T-helper 2 cell (primary cell): Measurements from ENCODE around the gene MN1.

Source experiments
- DNase-seq, 5 experiments: peaks; one replicate each; pipeline versions ENCODE4 v3.0.0 to v3.0.0-alpha.2; 2012 to 2022

Gene MN1

GRCh38 chr22:27731621-27732020 is 69.9 kb downstream of the MN1 start:
- DNase-seq = no peak

GRCh38 chr22:27730641-27731433 is 70.7 kb downstream of the MN1 start:
- DNase-seq = no peak

- no peak for DNase-seq
Observed at GRCh38 chr22:27729246-27729645, 72.3 kb downstream of the MN1 start.

DNA sequence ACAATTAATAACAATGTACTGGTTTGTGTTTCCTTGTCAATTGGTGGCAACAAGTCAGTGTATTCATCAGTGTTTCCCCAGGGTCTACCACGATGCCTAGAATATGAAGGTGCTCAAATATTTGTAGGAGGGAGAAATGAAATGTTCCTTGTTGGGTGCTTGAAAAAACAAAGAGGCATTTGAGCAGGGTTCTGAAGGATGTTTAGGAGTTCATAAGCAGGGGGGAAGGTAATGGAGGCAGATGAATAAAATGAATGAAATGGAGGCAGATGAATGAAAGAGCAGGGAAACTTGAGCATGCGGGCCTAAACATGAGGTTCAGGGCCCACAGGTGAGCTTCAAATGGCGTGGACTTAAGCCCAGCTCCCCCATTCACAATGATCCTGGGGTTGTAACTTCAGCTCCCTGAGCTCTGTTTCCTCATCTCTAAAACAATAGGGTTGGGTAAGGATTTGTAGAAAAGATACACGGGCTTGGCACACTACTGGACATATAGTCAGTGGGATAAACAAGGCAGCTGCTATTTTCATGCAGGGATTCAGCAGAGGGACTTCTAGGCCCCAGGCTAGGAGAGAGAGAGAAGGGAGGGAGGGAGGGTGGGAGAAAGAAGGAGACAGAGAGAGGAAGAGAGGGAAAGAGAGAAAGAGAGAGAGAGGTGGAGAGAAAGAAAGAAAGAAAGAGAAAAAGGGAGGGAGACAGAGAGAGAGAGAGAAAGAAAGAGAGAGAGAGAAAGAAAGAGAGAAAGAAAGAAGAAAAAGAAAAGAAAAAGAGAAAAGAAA is 73.7 kb downstream of the MN1 start:
- no peak for DNase-seq

DNA sequence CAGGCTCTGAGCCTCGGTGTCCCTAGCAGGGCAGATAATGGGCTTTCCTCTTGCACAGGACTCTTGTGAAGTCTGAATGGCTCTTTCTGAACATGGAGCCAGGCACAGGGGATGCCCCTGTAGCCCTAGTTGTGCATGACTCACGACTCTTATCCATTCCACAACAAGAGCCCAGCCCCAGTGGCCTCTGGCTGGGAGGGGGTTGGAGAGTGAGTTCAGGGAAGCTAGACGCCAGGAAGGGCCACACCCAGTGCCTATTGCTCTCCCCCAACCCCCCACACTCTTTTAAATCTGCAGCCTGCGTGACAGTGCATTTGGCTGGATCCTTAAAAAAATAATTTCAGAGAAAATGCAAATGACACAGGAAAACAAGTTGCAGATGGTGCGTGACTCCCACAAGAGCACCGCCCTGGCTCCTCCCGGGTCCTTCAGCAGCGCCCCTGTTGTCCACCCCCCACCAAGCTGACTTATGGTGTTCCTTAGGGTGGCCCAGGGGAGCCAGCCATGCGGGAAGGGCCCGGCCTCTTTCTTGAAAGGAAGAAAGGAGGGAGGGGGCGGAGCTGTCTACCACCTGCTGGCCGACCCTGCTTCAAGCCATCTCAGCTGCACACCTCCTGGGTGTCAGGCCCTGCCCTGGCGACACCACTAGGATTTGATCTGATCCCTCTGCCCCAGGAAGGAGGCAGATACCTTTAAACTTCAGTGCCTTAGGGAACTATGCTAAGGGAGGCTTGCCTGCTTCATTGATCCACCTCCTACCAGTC is 74.7 kb downstream of the MN1 start:
- no peak for DNase-seq

GRCh38 chr22:27726331-27726685 is 75.2 kb downstream of the MN1 start:
- no peak for DNase-seq

DNA sequence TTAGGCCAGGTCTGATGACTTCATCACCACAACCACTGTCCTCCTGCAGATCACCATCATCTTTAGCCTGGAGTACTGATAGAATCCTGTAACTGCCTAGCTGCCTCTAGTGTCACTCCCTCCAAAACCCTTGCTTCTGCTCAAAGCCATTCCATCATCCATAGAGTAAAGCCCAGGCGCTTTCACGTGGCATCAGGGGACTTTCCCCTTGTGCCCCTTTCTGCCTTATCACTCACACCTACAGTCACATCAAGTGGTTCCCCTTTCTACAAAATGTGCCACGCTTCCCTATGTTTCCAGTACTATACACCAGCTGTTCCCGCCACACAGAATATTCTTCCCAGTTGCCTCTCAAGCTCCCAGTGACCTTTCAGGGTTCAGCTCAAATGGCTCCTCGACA is 75.9 kb downstream of the MN1 start:
- DNase-seq = no peak

- no peak for DNase-seq
Observed at GRCh38 chr22:27724709-27725108, 76.8 kb downstream of the MN1 start.

DNA sequence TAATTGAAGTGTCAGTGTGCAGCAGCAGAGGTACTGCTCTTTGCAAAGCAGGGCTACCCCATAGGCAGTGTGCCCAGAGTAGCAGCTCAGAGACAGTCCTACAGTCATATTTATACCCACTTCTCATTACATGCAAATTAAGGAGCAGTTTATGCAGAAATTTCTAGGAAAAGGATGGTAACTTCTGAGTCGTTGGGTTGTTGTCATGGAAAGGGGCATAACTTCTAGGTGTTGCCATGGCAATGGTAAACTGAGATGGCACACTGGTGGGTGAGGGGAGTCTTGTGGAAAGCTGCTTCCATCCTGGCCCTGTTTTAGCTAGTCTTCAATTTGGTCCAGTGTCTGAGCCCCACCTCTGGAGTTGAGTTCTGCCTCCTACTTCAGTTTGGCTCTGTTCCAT is 77.4 kb downstream of the MN1 start:
- DNase-seq = no peak

DNA sequence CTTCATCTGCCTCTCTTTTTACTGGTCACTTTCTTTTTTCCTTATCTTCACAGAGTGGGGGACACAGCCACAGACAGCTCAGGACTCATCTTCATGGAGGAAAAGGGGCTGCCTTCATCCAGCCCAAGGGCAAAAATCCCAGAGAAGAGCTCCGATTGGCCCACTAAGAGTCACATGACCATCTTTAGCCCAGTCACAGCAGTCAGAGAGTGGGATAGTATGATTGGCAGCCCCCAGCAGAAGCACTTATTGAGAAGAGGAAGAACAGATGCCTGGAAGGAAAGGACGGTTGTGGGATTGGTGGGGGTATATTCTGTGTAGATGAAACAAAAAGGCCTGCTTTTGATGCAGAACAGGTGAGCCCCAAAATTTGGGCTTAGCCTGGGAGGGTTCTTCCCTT is 77.8 kb downstream of the MN1 start:
- DNase-seq = no peak

DNA sequence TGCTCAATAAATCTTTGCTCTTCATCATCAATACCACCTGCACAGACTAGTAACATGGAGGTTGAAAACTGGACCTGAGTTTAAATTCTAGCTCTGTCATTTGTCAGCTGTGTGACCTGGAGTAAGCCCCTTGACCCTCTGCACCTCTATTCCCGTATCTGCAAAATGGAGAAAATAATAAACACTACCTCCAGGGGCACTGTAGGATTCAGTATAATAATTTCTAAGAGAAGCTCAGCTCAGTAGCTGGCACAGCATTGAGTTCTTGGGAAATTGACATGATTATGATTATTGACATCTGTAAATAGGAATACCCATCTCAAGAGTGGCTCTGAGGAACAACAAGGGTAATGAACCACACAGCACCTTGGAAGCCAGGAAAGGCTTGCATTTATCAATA is 78.4 kb downstream of the MN1 start:
- DNase-seq = no peak

DNA sequence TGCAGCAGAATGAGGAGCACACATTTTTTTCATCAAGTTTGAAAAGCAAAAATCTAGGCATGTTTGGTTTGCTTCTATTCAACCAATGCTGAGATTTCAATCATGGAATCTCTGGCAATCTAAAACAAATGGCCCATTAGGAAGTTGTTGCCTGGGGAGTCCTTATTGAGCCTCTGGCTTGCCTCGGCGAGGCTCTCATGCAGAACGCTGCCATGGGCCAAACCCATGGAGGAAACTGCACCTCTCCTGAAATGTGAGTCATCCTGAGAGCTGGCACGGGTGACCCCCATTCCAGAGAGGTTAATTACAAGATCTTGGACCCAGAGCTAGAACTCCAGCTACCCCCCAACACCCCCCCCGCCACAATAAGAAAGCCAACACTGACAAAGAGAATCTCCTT is 80.7 kb downstream of the MN1 start:
- no peak for DNase-seq

- DNase-seq = no peak
Observed at GRCh38 chr22:27719535-27720227, 81.9 kb downstream of the MN1 start.

DNA sequence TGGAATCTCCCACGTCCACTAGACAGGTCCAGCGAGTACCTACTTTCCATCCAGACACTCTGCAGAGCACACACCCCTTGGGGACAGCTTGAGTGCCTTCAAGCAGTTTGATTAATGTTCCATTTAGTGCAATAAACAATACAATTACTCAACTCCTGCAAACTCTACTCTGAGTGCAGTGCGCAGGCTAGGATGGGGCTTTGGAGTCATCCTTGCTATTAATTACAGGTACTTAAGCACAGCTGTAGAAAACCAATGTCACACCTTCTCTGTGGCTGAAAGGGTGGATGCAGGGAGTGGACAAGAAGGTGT is 82.6 kb downstream of the MN1 start:
- DNase-seq = no peak

GRCh38 chr22:27718186-27719035 is 83.1 kb downstream of the MN1 start:
- no peak for DNase-seq

GRCh38 chr22:27717094-27717493 is 84.5 kb downstream of the MN1 start:
- DNase-seq = no peak

- no peak for DNase-seq
Observed at GRCh38 chr22:27716074-27716473, 85.5 kb downstream of the MN1 start.

DNA sequence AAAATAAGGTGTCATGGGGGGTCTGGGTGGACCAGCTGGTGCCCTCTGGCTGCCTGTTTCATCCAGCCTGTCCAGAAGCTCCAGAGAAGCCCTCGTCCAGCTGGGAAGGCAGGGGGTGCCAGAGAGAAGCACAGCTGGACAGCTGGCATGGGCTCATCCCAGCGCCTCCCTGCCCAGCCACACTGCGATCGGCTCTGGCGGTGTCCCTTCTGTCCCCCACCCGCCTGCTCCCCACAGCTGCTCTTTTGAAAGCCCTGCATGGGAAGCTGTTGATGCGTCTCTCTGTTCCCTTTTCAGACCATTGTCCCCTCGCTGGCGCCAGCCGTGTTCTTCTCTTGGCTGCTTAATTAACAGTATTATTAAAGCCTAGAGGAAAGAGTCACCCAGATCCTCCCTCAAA is 86.5 kb downstream of the MN1 start:
- no peak for DNase-seq

DNA sequence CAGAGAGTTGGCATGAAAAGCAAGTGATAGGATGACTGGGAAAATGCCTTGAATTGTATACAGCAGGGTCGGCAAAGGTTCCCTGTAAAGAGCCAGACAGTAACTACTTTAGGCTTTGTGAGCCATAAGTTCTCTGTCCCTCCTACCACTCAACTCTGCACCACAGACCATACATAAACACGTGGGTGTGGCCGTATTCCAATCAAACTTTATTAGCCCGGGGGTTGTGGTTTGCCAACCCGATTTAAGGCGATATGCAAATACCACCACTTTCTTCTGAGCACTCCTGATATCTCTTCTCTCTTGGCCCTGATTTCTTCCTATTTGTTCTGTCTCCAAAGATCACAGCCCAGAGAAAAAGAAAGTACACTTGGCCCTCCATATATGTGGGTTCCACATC is 87.5 kb downstream of the MN1 start:
- no peak for DNase-seq

- DNase-seq = no peak
Observed at GRCh38 chr22:27713461-27713860, 88.1 kb downstream of the MN1 start.

DNA sequence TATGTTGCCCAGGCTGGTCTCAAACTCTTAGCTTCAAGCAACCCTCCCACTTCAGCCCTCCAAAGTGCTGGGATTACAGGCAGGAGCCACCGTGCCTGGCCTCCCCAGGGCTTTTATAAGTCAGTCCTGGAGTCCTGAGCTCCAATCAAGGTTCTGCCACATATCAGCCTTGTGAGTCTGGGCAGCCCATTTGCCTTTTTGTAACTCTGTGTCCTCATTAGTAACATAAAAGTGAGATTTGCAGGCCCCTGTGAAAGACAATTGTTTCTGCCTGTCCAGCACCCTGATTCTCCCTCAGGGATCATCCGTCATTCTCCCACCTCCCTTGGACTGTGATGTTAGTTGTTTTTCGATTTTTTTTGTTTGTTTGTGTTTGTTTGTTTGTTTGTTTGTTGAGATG is 89.8 kb downstream of the MN1 start:
- DNase-seq = no peak

DNA sequence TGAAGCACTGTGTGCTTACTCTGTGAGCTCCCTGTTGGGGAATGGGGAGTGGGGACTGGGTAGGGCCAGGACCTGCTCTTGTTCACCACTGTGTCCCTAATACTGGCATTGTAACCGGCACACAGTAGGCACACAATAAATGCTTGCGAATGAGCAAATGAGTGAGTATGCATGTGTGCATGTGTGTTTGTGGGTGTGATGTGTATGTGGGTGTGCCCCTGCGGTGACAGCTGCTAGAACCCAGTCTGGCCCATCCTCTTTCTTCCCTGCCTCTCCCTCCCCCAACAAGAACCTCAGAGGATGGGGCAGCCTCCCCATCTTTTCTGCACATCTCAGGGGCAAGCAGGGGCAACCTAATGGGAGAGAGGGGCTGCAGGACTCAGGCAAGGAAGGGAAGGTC is 90.5 kb downstream of the MN1 start:
- DNase-seq = no peak
